ENCODE results near the gene BRINP1.

- TF ChIP-seq CTCF (IDR thresholded peaks at IDR 0.05) (no peak), EZH2 (IDR thresholded peaks at IDR 0.05; ENCODE audit: borderline replicate concordance, insufficient read depth, low read depth, low read length, poor library complexity, severe bottlenecking) (no peak)
Measured at GRCh38 chr9:119370816-119371215, 1.6 kb upstream of the BRINP1 start.
